SK-N-SH (cell line): ENCODE results near the gene TBK1. TPM values are rescaled to one million over a fixed set of nuclear protein-coding genes. Genes with fewer than 3 reads are reported as not detected.
A peak's percentile ranks its signal among the peaks of the same experiment; 100 is the strongest.

Source experiments
- CTCF ChIA-PET: fragments of 300-600, 350-600 bp; formaldehyde crosslinking; extraction: SDS; loops from one replicate; lab custom pipeline; 2021; lab: Yijun Ruan, JAX
- POLR2A ChIA-PET: fragments of 350-600 bp; sonication (Branson Sonifier 250); formaldehyde crosslinking; extraction: SDS; loops from one replicate; lab custom pipeline; 2020; ENCODE audit warnings: antibody characterized with exemption, inconsistent platforms; lab: Yijun Ruan, JAX
- DNase-seq: peaks from one replicate; pipeline ENCODE4 v3.0.0; 2012
- H2AFZ ChIP-seq: fragments of 200-600 bp; sonication (generic); 2 replicates; pipeline ENCODE4 v1.8.1; 2016; ENCODE audit warnings: antibody characterized with exemption, mild to moderate bottlenecking, low read depth
- H3F3A ChIP-seq: fragments of 200-600 bp; sonication (generic); replicated peaks from 2 replicates; pipeline ENCODE3; 2016; ENCODE audit warnings: antibody characterized with exemption, mild to moderate bottlenecking; ENCODE audit not compliant: insufficient read depth
- H3K27ac ChIP-seq, 2 experiments: fragments of 200-500 bp in 1 of 2; fragments of 200-600 bp in 1 of 2; sonication (Bioruptor generic) in 1 of 2; sonication (generic), shearing (Covaris generic) in 1 of 2; 2 replicates each; pipeline versions ENCODE4 v1.5.1 to v1.6.1; 2014 to 2016; ENCODE audit warnings: low read depth in 2 of 2, inconsistent platforms in 1 of 2, low read length in 1 of 2, mild to moderate bottlenecking in 1 of 2, mixed read lengths in 1 of 2
- H3K27me3 ChIP-seq: fragments of 200-600 bp; sonication (generic), shearing (Covaris generic); 2 replicates; pipeline ENCODE4 v1.6.1; 2016; ENCODE audit warnings: mixed run types; ENCODE audit not compliant: insufficient read depth
- H3K36me3 ChIP-seq, 2 experiments: fragments of 200-500 bp in 1 of 2; fragments of 200-600 bp in 1 of 2; sonication (Bioruptor generic) in 1 of 2; sonication (generic) in 1 of 2; replicated peaks in 1 of 2; 2 replicates each; pipeline versions ENCODE3 to v1.5.1; 2014 to 2016; ENCODE audit warnings: low read length in 1 of 2, mild to moderate bottlenecking in 1 of 2; ENCODE audit not compliant: insufficient read depth in 2 of 2, control insufficient read depth in 1 of 2
- H3K4me1 ChIP-seq, 2 experiments: fragments of 200-500 bp in 1 of 2; fragments of 200-600 bp in 1 of 2; sonication (Bioruptor generic) in 1 of 2; sonication (generic), shearing (Covaris generic) in 1 of 2; 2 replicates each; pipeline versions ENCODE4 v1.5.1 to v1.6.1; 2014 to 2016; ENCODE audit warnings: low read depth in 1 of 2, low read length in 1 of 2, mixed run types in 1 of 2; ENCODE audit not compliant: insufficient read depth in 2 of 2, control insufficient read depth in 1 of 2
- H3K4me2 ChIP-seq: fragments of 200-600 bp; sonication (generic), shearing (Covaris generic); 2 replicates; pipeline ENCODE4 v1.6.1; 2017; ENCODE audit warnings: mixed run types
- H3K4me3 ChIP-seq, 2 experiments: fragments of 200-500 bp in 1 of 2; fragments of 200-600 bp in 1 of 2; sonication (Bioruptor generic) in 1 of 2; sonication (generic), shearing (Covaris generic) in 1 of 2; 2 replicates each; pipeline versions ENCODE4 v1.5.1 to v1.8.1; 2014 to 2016; ENCODE audit warnings: low read depth in 2 of 2, inconsistent platforms in 1 of 2, low read length in 1 of 2, mild to moderate bottlenecking in 1 of 2, mixed read lengths in 1 of 2, moderate library complexity in 1 of 2
- H3K79me2 ChIP-seq: fragments of 200-600 bp; sonication (generic); 2 replicates; pipeline ENCODE4 v1.8.1; 2017; ENCODE audit warnings: mild to moderate bottlenecking; ENCODE audit not compliant: insufficient read depth
- H3K9ac ChIP-seq: fragments of 200-600 bp; sonication (generic); 2 replicates; pipeline ENCODE4 v1.6.1; 2017; ENCODE audit warnings: mixed run types
- H3K9me2 ChIP-seq: fragments of 200-600 bp; sonication (generic); 2 replicates; pipeline ENCODE4 v1.6.1; 2017; ENCODE audit warnings: mixed run types
- H3K9me3 ChIP-seq: fragments of 200-600 bp; sonication (generic); 2 replicates; pipeline ENCODE4 v1.6.1; 2017; ENCODE audit warnings: mixed run types, mild to moderate bottlenecking, moderate library complexity
- H4K20me1 ChIP-seq: fragments of 200-600 bp; sonication (generic); 2 replicates; pipeline ENCODE4 v1.6.1; 2017; ENCODE audit warnings: mild to moderate bottlenecking, mixed run types; ENCODE audit not compliant: insufficient read depth
- CTCF ChIP-seq: fragments of 200-600 bp; sonication (generic); IDR thresholded peaks from 2 replicates; pipeline ENCODE4 v1.6.1; 2017; ENCODE audit warnings: antibody characterized with exemption, mild to moderate bottlenecking, moderate library complexity
- EP300 ChIP-seq, 2 experiments: IDR thresholded peaks; 2 replicates each; pipeline versions ENCODE4 v1.4.0 to v1.6.1; 2012; ENCODE audit warnings: borderline replicate concordance in 1 of 2, low read depth in 1 of 2, low read length in 1 of 2
- EZH2phosphoT487 ChIP-seq: fragments of 200-600 bp; sonication (generic); IDR thresholded peaks from 2 replicates; pipeline ENCODE4 v1.6.1; 2017; ENCODE audit warnings: low read depth, mixed run types, mild to moderate bottlenecking, antibody characterized with exemption, moderate library complexity, borderline replicate concordance
- FOXM1 ChIP-seq: IDR thresholded peaks from 2 replicates; pipeline ENCODE4 v1.4.0; 2012; ENCODE audit warnings: low read depth, mild to moderate bottlenecking
- GABPA ChIP-seq: IDR thresholded peaks from 2 replicates; pipeline ENCODE4 v1.4.0; 2012; ENCODE audit warnings: low read depth, mild to moderate bottlenecking
- GATA2 ChIP-seq: sonication (generic); formaldehyde crosslinking; IDR thresholded peaks from 2 replicates; pipeline ENCODE4 v1.5.0; 2020; ENCODE audit warnings: mild to moderate bottlenecking, missing genetic modification reagents
- JUND ChIP-seq: IDR thresholded peaks from 2 replicates; pipeline ENCODE4 v1.4.0; 2012
- MAX ChIP-seq: IDR thresholded peaks from 2 replicates; pipeline ENCODE4 v1.4.0; 2012; ENCODE audit warnings: low read depth
- MEF2A ChIP-seq: IDR thresholded peaks from 2 replicates; pipeline ENCODE4 v1.4.0; 2012; ENCODE audit warnings: low read depth, borderline replicate concordance
- NFIC ChIP-seq: IDR thresholded peaks from 2 replicates; pipeline ENCODE4 v1.4.0; 2012; ENCODE audit warnings: borderline replicate concordance
- POLR2AphosphoS5 ChIP-seq: IDR thresholded peaks from 2 replicates; pipeline ENCODE4 v1.6.1; 2012; ENCODE audit warnings: low read depth, low read length
- RCOR1 ChIP-seq: fragments of 150-350 bp; IDR thresholded peaks from 2 replicates; pipeline ENCODE4 v1.6.1; 2017; ENCODE audit warnings: antibody characterized with exemption, low read length
- TAF1 ChIP-seq: IDR thresholded peaks from 2 replicates; pipeline ENCODE4 v1.6.1; 2012; ENCODE audit warnings: low read depth, mild to moderate bottlenecking, low read length, moderate library complexity, borderline replicate concordance
- ZBTB33 ChIP-seq: IDR thresholded peaks from 2 replicates; pipeline ENCODE4 v1.4.0; 2012; ENCODE audit warnings: low read depth, borderline replicate concordance
- WGBS: methylation state at CpG from one replicate; pipeline ENCODE4 v1.1.6; 2017; ENCODE audit warnings: low lambda C conversion rate; 5-methylcytosine and 5-hydroxymethylcytosine counted together
- polyA plus RNA-seq, 3 experiments: library from polyadenylated mRNA; depleted of rRNA; stranded (reverse); fragments of >200 nt; gene quantifications; 2 replicates each; pipeline ENCODE4 v1.2.3, GENCODE V29; 2012

Gene TBK1
- polyA plus RNA-seq, 1 of the 3 experiments (the other 2 are of a cell fraction) = 8.2 TPM

- TF ChIP-seq ZBTB33 = no peak
- no peak for TF ChIP-seq MEF2A
- no peak for TF ChIP-seq FOXM1
- TF ChIP-seq NFIC = peak; percentile 33; the same call in 1 of the 2 replicates
- no peak for TF ChIP-seq TAF1
- TF ChIP-seq RCOR1 = no peak
- no peak for TF ChIP-seq GABPA
- no peak for TF ChIP-seq MAX
- no peak for TF ChIP-seq EZH2phosphoT487
- peak; percentile 41; the same call in 1 of the 2 replicates for TF ChIP-seq JUND
Measured at GRCh38 chr12:64480148-64480547, 28.2 kb downstream of the TBK1 start (continued).

GRCh38 chr12:64486657-64487056, 34.7 kb downstream of the TBK1 start:
- Histone ChIP-seq H3K4me2 (no peak overlapping the region), H3K79me2 (peaks cover 12% of the 10 kb centered on the region), H3F3A (no peaks in the 10 kb centered on the region), H3K4me1 (peaks cover 0 to 3% of the 10 kb centered on the region in 2 experiments; a peak in 2 of 4 replicates), H4K20me1 (no peaks in the 10 kb centered on the region), H3K9me3 (no peaks in the 10 kb centered on the region), H2AFZ (no peak overlapping the region), H3K9me2 (no peaks in the 10 kb centered on the region), H3K27me3 (no peaks in the 10 kb centered on the region), H3K4me3 (no peak overlapping the region), H3K27ac (peak overlapping the region in 1 of 2 experiments; percentile 76; a peak in 2 of 4 replicates), H3K9ac (no peak overlapping the region), H3K36me3 (peaks cover 77 to 92% of the 10 kb centered on the region in 2 experiments)
- CTCF ChIA-PET = interaction anchor here (1.2 kb wide), 1 partner anchor 230 kb away, joined by 4 read pairs; no protein-coding TSS in a partner anchor
- TF ChIP-seq EP300 (IDR thresholded peaks at IDR 0.05; ENCODE audit: borderline replicate concordance in 1 of 2, low read depth in 1 of 2, low read length in 1 of 2) = peak in 1 of 2 experiments; percentile 50; a peak in 1 of 4 replicates
- TF ChIP-seq FOXM1 = no peak
- TF ChIP-seq GATA2 (CRISPR knock-in tag) = peak; percentile 29; the same call in 1 of the 2 replicates
- no peak for TF ChIP-seq POLR2AphosphoS5
- no peak for TF ChIP-seq CTCF
- WGBS = 92% methylated on average over 3 of the region's 3 CpGs
- no peak for DNase-seq
- POLR2A ChIA-PET = no interaction called here
